SHP77 treated with DMSO at 0.1 percent for 48 hours (cell line): Measurements from ENCODE around the gene NTM.
A peak's percentile ranks its signal among the peaks of the same experiment; 100 is the strongest.

Experiments
- DNase-seq: peaks from one replicate; lab custom pipeline; 2025; lab: John Stamatoyannopoulos, UW

The NTM gene

GRCh38 chr11:131687291-131688047 lies 317.1 kb downstream of the NTM start:
- no peak for DNase-seq

- no peak for DNase-seq
Observed at GRCh38 chr11:131688048-131688693, 317.8 kb downstream of the NTM start.

- DNase-seq: no peak
Observed at GRCh38 chr11:131689049-131689925, 318.9 kb downstream of the NTM start.

GRCh38 chr11:131690362-131690761 lies 319.9 kb downstream of the NTM start:
- no peak for DNase-seq

GRCh38 chr11:131690776-131691175 lies 320.4 kb downstream of the NTM start:
- DNase-seq: no peak

- DNase-seq: no peak
Observed at GRCh38 chr11:131691181-131692041, 321.0 kb downstream of the NTM start.

- no peak for DNase-seq
Observed at GRCh38 chr11:131692151-131692550, 321.7 kb downstream of the NTM start.

- no peak for DNase-seq
Observed at GRCh38 chr11:131692961-131693360, 322.5 kb downstream of the NTM start.

GRCh38 chr11:131693756-131694155 lies 323.3 kb downstream of the NTM start:
- no peak for DNase-seq

GRCh38 chr11:131694526-131695424 lies 324.4 kb downstream of the NTM start:
- DNase-seq: peak; percentile 36

GRCh38 chr11:131695889-131696429 lies 325.5 kb downstream of the NTM start:
- DNase-seq: no peak

GRCh38 chr11:131696690-131697089 lies 326.3 kb downstream of the NTM start:
- DNase-seq: no peak

GRCh38 chr11:131703311-131703710 lies 332.9 kb downstream of the NTM start:
- no peak for DNase-seq

- no peak for DNase-seq
Observed at GRCh38 chr11:131704682-131705081, 334.3 kb downstream of the NTM start.

- no peak for DNase-seq
Observed at GRCh38 chr11:131710511-131710910, 340.1 kb downstream of the NTM start.

- no peak for DNase-seq
Observed at GRCh38 chr11:131712897-131713296, 342.5 kb downstream of the NTM start.

- DNase-seq: no peak
Observed at GRCh38 chr11:131713529-131714134, 343.2 kb downstream of the NTM start.

GRCh38 chr11:131717616-131718015 lies 347.2 kb downstream of the NTM start:
- no peak for DNase-seq

GRCh38 chr11:131723088-131723487 lies 352.7 kb downstream of the NTM start:
- DNase-seq: no peak

GRCh38 chr11:131724436-131724975 lies 354.1 kb downstream of the NTM start:
- no peak for DNase-seq
